Measurements from ENCODE around the gene MEGF11. TPM values are rescaled to one million over a fixed set of nuclear protein-coding genes. Genes with fewer than 3 reads are reported as not detected.

Gene MEGF11
- total RNA-seq, 3 donors from 2014 or later (not counting 1 experiment from before 2014, with no cell fraction given), result not detected

- DNase-seq, result no peak
- Mint-ChIP-seq H3K4me3 (no peak overlapping the region), H3K36me3 (no peaks in the 10 kb centered on the region), H3K9me3 (no peaks in the 10 kb centered on the region), H3K4me1 (no peaks in the 10 kb centered on the region), H3K27ac (no peak overlapping the region), H3K27me3 (ENCODE audit: low read depth in 2 of 2) (peaks cover 11% of the 10 kb centered on the region in 2 donors)
- ATAC-seq, result peak in 1 of 3 donors; percentile 24
- Histone ChIP-seq H3K4me3 (ENCODE audit: low read length) (no peak overlapping the region), H3K4me1 (ENCODE audit: control insufficient read depth, insufficient read depth, low read length) (no peaks in the 10 kb centered on the region), H3K36me3 (ENCODE audit: control insufficient read depth, insufficient read depth, low read length) (no peaks in the 10 kb centered on the region), H3K27me3 (ENCODE audit: control insufficient read depth, insufficient read depth, low read length) (no peaks in the 10 kb centered on the region), H3K9me3 (ENCODE audit: control insufficient read depth, insufficient read depth, low read length) (no peaks in the 10 kb centered on the region), H3K27ac (ENCODE audit: low read length) (no peak overlapping the region)
- WGBS (ENCODE audit: insufficient coverage), result 88% methylated on average over 9 of the region's 11 CpGs
- intact Hi-C loops (cut with micrococcal nuclease), result no loop called here
- TF ChIP-seq CTCF (IDR thresholded peaks at IDR 0.05), result no peak
Measured at GRCh38 chr15:66211670-66212562, 41.6 kb downstream of the MEGF11 start.

- no peaks in the 10 kb centered on the region for H3K4me1 ChIP-seq (ENCODE audit: control insufficient read depth, insufficient read depth, low read length)
- ATAC-seq, result no peak
- Mint-ChIP-seq H3K27me3 (ENCODE audit: low read depth in 2 of 2) (peaks cover 18% of the 10 kb centered on the region in 2 donors), H3K4me3 (no peak overlapping the region), H3K27ac (no peak overlapping the region), H3K9me3 (no peaks in the 10 kb centered on the region), H3K4me1 (no peaks in the 10 kb centered on the region), H3K36me3 (no peaks in the 10 kb centered on the region)
- no peaks in the 10 kb centered on the region for H3K27me3 ChIP-seq (ENCODE audit: control insufficient read depth, insufficient read depth, low read length)
- no peak for DNase-seq
- WGBS (ENCODE audit: insufficient coverage), result 83% methylated on average over 4 of the region's 4 CpGs
- H3K36me3 ChIP-seq (ENCODE audit: control insufficient read depth, insufficient read depth, low read length), result no peaks in the 10 kb centered on the region
- intact Hi-C loops (cut with micrococcal nuclease), result no loop called here
- no peak for TF ChIP-seq CTCF (IDR thresholded peaks at IDR 0.05)
- H3K9me3 ChIP-seq (ENCODE audit: control insufficient read depth, insufficient read depth, low read length), result no peaks in the 10 kb centered on the region
- no peak overlapping the region for H3K27ac ChIP-seq (ENCODE audit: low read length)
- H3K4me3 ChIP-seq (ENCODE audit: low read length), result no peak overlapping the region
Measured at GRCh38 chr15:66210684-66211083, 42.9 kb downstream of the MEGF11 start.

- no peak for ATAC-seq
- intact Hi-C loops (cut with micrococcal nuclease), result no loop called here
Measured at GRCh38 chr15:66198757-66199156, 54.8 kb downstream of the MEGF11 start.

More at GRCh38 chr15:66198757-66199156, 54.8 kb downstream of the MEGF11 start:
- DNase-seq, result no peak
- no peak for TF ChIP-seq CTCF (IDR thresholded peaks at IDR 0.05)
- Histone ChIP-seq H3K4me3 (ENCODE audit: low read length) (no peak overlapping the region), H3K9me3 (ENCODE audit: control insufficient read depth, insufficient read depth, low read length) (no peaks in the 10 kb centered on the region), H3K27ac (ENCODE audit: low read length) (no peak overlapping the region), H3K27me3 (ENCODE audit: control insufficient read depth, insufficient read depth, low read length) (no peaks in the 10 kb centered on the region), H3K4me1 (ENCODE audit: control insufficient read depth, insufficient read depth, low read length) (no peaks in the 10 kb centered on the region), H3K36me3 (ENCODE audit: control insufficient read depth, insufficient read depth, low read length) (no peaks in the 10 kb centered on the region)
- no peak overlapping the region for H3K4me3 Mint-ChIP-seq
- peaks cover 3 to 8% of the 10 kb centered on the region in 2 donors for H3K27me3 Mint-ChIP-seq (ENCODE audit: low read depth in 2 of 2)
- H3K9me3 Mint-ChIP-seq, result no peaks in the 10 kb centered on the region
- WGBS (ENCODE audit: insufficient coverage), result 95% methylated on average over 2 of the region's 2 CpGs
- H3K4me1 Mint-ChIP-seq, result no peaks in the 10 kb centered on the region
- no peaks in the 10 kb centered on the region for H3K36me3 Mint-ChIP-seq
- no peak overlapping the region for H3K27ac Mint-ChIP-seq
